ENCODE results near the gene ZKSCAN7. TPM values are rescaled to one million over a fixed set of nuclear protein-coding genes. Genes with fewer than 3 reads are reported as not detected.

ZKSCAN7 gene
- total and polyA plus RNA-seq, 2 of the 13 experiments (the other 11 are each of a cell fraction or from before 2014, with no cell fraction given), result 2.3 to 3.8 TPM

DNA sequence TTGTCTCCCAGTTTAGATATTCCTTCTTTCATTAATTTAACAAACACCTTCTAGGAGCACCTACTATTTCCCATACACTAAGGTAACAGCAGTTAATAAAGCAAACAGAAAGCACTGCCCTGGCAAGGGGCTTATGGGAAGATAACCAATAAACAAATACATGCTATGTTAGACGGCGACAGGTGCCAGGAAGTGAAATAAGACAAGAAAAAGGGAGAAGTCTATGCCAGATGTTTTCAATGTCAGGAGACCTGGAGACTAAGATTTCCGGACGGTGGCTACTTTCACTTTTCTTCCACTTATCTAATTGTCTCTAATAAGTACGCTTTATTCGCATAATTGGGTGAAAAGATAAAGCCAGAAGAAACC is 45.0 kb upstream of the ZKSCAN7 start (continued):
- TF ChIP-seq CSRNP1 (CRISPR knock-in tag; IDR thresholded peaks at IDR 0.05) (0 out of 2 replicates have a peak, but pooled peaks have one; percentile 49), ZHX2 (IDR thresholded peaks at IDR 0.05; ENCODE audit: low read depth) (no peak), ZHX2 (CRISPR knock-in tag; IDR thresholded peaks at IDR 0.05; ENCODE audit: borderline replicate concordance) (no peak), NFE2L1 (CRISPR knock-in tag; IDR thresholded peaks at IDR 0.05; ENCODE audit: borderline replicate concordance) (no peak)

GRCh38 chr3:44511238-44511566 is 43.8 kb upstream of the ZKSCAN7 start:
- CTCF ChIA-PET (ENCODE audit: low intra/inter-chr PET ratio, low total read pairs), result no interaction called here
- no peaks in the 10 kb centered on the region for H3K9me3 ChIP-seq (ENCODE audit: low read length)
- POLR2A ChIA-PET, result interaction anchor here (0.7 to 3.1 kb wide), 16 partner anchors 9 to 218 kb away, joined by 3 to 36 read pairs (median 4); partner anchors contain the start of genes TCAIM, ZKSCAN7, ZNF197 and ZNF445
- 0 out of 5 replicates have a peak, but pooled peaks cover 0 to 8% of the 10 kb centered on the region in 2 experiments for H3K36me3 ChIP-seq (replicated peaks in 1 of 2; ENCODE audit: control insufficient read depth in 1 of 2, insufficient read depth in 2 of 2, low read length in 2 of 2)
- peak overlapping the region; percentile 73 to 86 (median 82) for H3K4me3 ChIP-seq (replicated peaks in 1 of 3; ENCODE audit: insufficient read depth in 1 of 3, low read depth in 2 of 3, low read length in 3 of 3)
- peak overlapping the region; percentile 77 for H3K9ac ChIP-seq (ENCODE audit: insufficient read depth, low read depth, low read length)
- H3K4me1 ChIP-seq (ENCODE audit: insufficient read depth, low read length), result peaks cover 51% of the 10 kb centered on the region
- FAIRE-seq (no peak), ATAC-seq (peak; percentile 55), DNase-seq (ENCODE audit: low spot score) (peak; percentile 46)
- peak overlapping the region; percentile 25 for H2AFZ ChIP-seq (ENCODE audit: low read length)
- 7% methylated on average over 4 of the region's 4 CpGs for WGBS (ENCODE audit: low lambda C conversion rate)
- TSS peak; percentile 89 for BruUV-seq (replicated peaks)
- H3K79me2 ChIP-seq (ENCODE audit: insufficient read depth, low read length), result peaks cover 39% of the 10 kb centered on the region
- peak overlapping the region; percentile 93 for H3K27ac ChIP-seq (ENCODE audit: extremely low read length, insufficient read depth, low read length)
- H4K20me1 ChIP-seq (ENCODE audit: insufficient read depth, low read length), result 0 out of 2 replicates have a peak, but pooled peaks cover 2% of the 10 kb centered on the region
- no peaks in the 10 kb centered on the region; a peak in 1 of 5 replicates for H3K27me3 ChIP-seq (ENCODE audit: control insufficient read depth in 1 of 2, insufficient read depth in 2 of 2, low read length in 2 of 2)
- intact Hi-C loops (cut with micrococcal nuclease; ENCODE audit: unreplicated experiment) (loop anchor here (5.0 kb wide), 2 partner anchors 174 to 189 kb away; partner anchors contain the start of gene TCAIM), in situ Hi-C loops (cut with HindIII; ENCODE audit: extremely low pct_ligation_motif_present, low pct_unique_long_range_greater_than_20kb) (no loop called here)
- H3K4me2 ChIP-seq (ENCODE audit: low read depth, low read length), result peak overlapping the region; percentile 77
- TF ChIP-seq HHEX (CRISPR knock-in tag; IDR thresholded peaks at IDR 0.05) (no peak), MBD4 (IDR thresholded peaks at IDR 0.05; ENCODE audit: borderline replicate concordance, low read length) (no peak), LCORL (IDR thresholded peaks at IDR 0.05) (no peak), LCORL (CRISPR knock-in tag; IDR thresholded peaks at IDR 0.05) (no peak), DMAP1 (CRISPR knock-in tag; IDR thresholded peaks at IDR 0.05) (peak; percentile 31; the same call in 1 of the 2 replicates), SNAPC2 (CRISPR knock-in tag; IDR thresholded peaks at IDR 0.05) (no peak), HCFC1 (IDR thresholded peaks at IDR 0.05; ENCODE audit: low read depth, low read length) (no peak), SRF (IDR thresholded peaks at IDR 0.05; ENCODE audit: low read depth, low read length) (peak; percentile 73; the same call in 1 of the 2 replicates), ZNF766 (CRISPR knock-in tag; IDR thresholded peaks at IDR 0.05; ENCODE audit: borderline replicate concordance) (no peak), KAT8 (CRISPR knock-in tag; IDR thresholded peaks at IDR 0.05) (peak; percentile 7; the same call in 1 of the 2 replicates), PCBP2 (optimal IDR thresholded peaks at IDR 0.05; ENCODE audit: low read depth, low read length, poor library complexity, severe bottlenecking) (no peak), ZNF747 (CRISPR knock-in tag; IDR thresholded peaks at IDR 0.05; ENCODE audit: borderline replicate concordance) (no peak), ATF1 (CRISPR knock-in tag; IDR thresholded peaks at IDR 0.05) (0 out of 2 replicates have a peak, but pooled peaks have one; percentile 32)
